Pancreas (tissue), 10 donors: ENCODE data around the gene TTC5. TPM values are rescaled to one million over a fixed set of nuclear protein-coding genes. Genes with fewer than 3 reads are reported as not detected.

Experiments
- ATAC-seq, 4 donors: fragments of 200-7000 bp; cut with Tn5 transposase; one replicate each; pipeline versions ENCODE4 v1.8.0 to v1.9.1; 2020; ENCODE audit warnings: mild to moderate bottlenecking in 4 of 4, moderate library complexity in 4 of 4
- DNase-seq, 6 donors: peaks; one replicate each; pipeline ENCODE4 v3.0.0-alpha.2; 2020
- FAIRE-seq: peaks from 2 replicates; lab custom pipeline; 2012; peaks lifted over from hg19 to GRCh38; lab: Jason Lieb, UNC
- H3K27ac ChIP-seq, 4 donors: fragments of 200-600 bp; sonication (generic); 1 replicate in 3 of 4; 2 replicates in 1 of 4; pipeline versions ENCODE4 v1.5.0 to v1.8.0; 2020
- H3K27me3 ChIP-seq, 4 donors: fragments of 200-600 bp; one replicate each; pipeline ENCODE4 v1.8.0; 2021
- H3K36me3 ChIP-seq, 3 donors: fragments of 200-600 bp; sonication (generic) in 1 of 3; one replicate each; pipeline versions ENCODE4 v1.5.0 to v1.8.0; 2020 to 2021
- H3K4me1 ChIP-seq, 3 donors: fragments of 200-600 bp; one replicate each; pipeline ENCODE4 v1.8.0; 2021
- H3K4me3 ChIP-seq, 4 donors: fragments of 200-600 bp; sonication (generic) in 2 of 4; one replicate each; pipeline versions ENCODE4 v1.5.0 to v1.8.0; 2020 to 2021
- H3K9me3 ChIP-seq, 4 donors: fragments of 200-600 bp; one replicate each; pipeline ENCODE4 v1.8.0; 2021
- CTCF ChIP-seq, 4 donors: fragments of 200-600 bp; sonication (generic) in 3 of 4; IDR thresholded peaks; one replicate each; pipeline versions ENCODE4 v1.5.0 to v1.8.0; 2021; ENCODE audit warnings: antibody characterized with exemption in 4 of 4
- WGBS, 2 donors: extraction: QIAGEN DNeasy Blood & Tissue Kit; methylation state at CpG; one replicate each; pipeline ENCODE4 v1.1.7; 2013; 5-methylcytosine and 5-hydroxymethylcytosine counted together
- intact Hi-C, 3 donors: fragments of 100-400 bp; cut with DNase I; formaldehyde crosslinking; loops; one replicate each; pipeline versions ENCODE4 v1.11.1 to v1.14.2; 2022
- polyA plus RNA-seq, 2 donors: library from polyadenylated mRNA; stranded (reverse); fragments of 200-250 nt; gene quantifications; one replicate each; pipeline ENCODE4 v1.2.3, GENCODE V29; 2013
- total RNA-seq, 6 donors: library from RNA; stranded (reverse); fragmentation: NEBNext Ultra II Directional in 4 of 6; extraction: Animal tissue kit (Norgen Biotek cat#: 25700) in 4 of 6; gene quantifications; one replicate each; pipeline versions ENCODE4 v1.2.1 to v1.2.4, GENCODE V29; 2021 to 2023
- donor health status: healthy with polysubstance abuse.
- donor health status: DM: no; HTN: no; CAD: no; lungs with moderate emphysema.
- donor health status: DM: no; HTN: no; CAD: no.
- donor health status: control.
- donor health status: control.
- donor health status: Bipolar disorder and iron deficiency.
- donor health status: DM: yes; HTN: yes; CAD: no.
- donor health status: DM: no; HTN: no; CAD: no.
- donor health status: DM: no; HTN: no; CAD: no.
- donor health status: DM: yes; HTN: yes; CAD: no.

Gene TTC5
- total and polyA plus RNA-seq, 8 donors = 3.7 to 12.9 (median 7.3) TPM

- Histone ChIP-seq H3K27me3 (no peaks in the 10 kb centered on the region), H3K27ac (no peak overlapping the region), H3K36me3 (peaks cover 3 to 32% (median 17%) of the 10 kb centered on the region in 3 donors), H3K4me1 (no peaks in the 10 kb centered on the region), H3K9me3 (no peaks in the 10 kb centered on the region), H3K4me3 (no peak overlapping the region)
- no peak for TF ChIP-seq CTCF (IDR thresholded peaks at IDR 0.05)
- intact Hi-C loops = no loop called here
- FAIRE-seq (no peak), ATAC-seq (no peak), DNase-seq (no peak)
- 91 to 97% methylated on average over 16 of the region's 16 CpGs for WGBS, 2 donors
Measured at GRCh38 chr14:20317720-20318119, 12.0 kb upstream of the TTC5 start.

- WGBS, 2 donors = 92 to 97% methylated on average over 2 of the region's 2 CpGs
- Histone ChIP-seq H3K27me3 (no peaks in the 10 kb centered on the region), H3K36me3 (peaks cover 3 to 36% (median 20%) of the 10 kb centered on the region in 3 donors), H3K4me3 (no peak overlapping the region), H3K4me1 (no peaks in the 10 kb centered on the region), H3K9me3 (no peaks in the 10 kb centered on the region), H3K27ac (no peak overlapping the region)
- ATAC-seq (no peak), DNase-seq (no peak), FAIRE-seq (no peak)
- no peak for TF ChIP-seq CTCF (IDR thresholded peaks at IDR 0.05)
- intact Hi-C loops = no loop called here
Measured at GRCh38 chr14:20314026-20314425, 8.3 kb upstream of the TTC5 start.

- H3K27ac ChIP-seq = no peak overlapping the region
- H3K36me3 ChIP-seq = peaks cover 0 to under 1% (median 0%) of the 10 kb centered on the region in 3 donors
- DNase-seq (no peak), ATAC-seq (no peak), FAIRE-seq (no peak)
- WGBS, 2 donors = 96 to 97% methylated on average over 1 of the region's 1 CpG
- H3K27me3 ChIP-seq = no peaks in the 10 kb centered on the region
- H3K4me1 ChIP-seq = peaks cover 7 to 9% (median 9%) of the 10 kb centered on the region in 3 donors
- no peak overlapping the region for H3K4me3 ChIP-seq
- no peaks in the 10 kb centered on the region for H3K9me3 ChIP-seq
- intact Hi-C loops = no loop called here
- no peak for TF ChIP-seq CTCF (IDR thresholded peaks at IDR 0.05)
Measured at GRCh38 chr14:20306079-20306423, 300 bp upstream of the TTC5 start.

- Histone ChIP-seq H3K4me1 (peaks cover 7 to 9% (median 9%) of the 10 kb centered on the region in 3 donors), H3K27ac (no peak overlapping the region), H3K36me3 (peaks cover 0 to 27% (median 17%) of the 10 kb centered on the region in 3 donors), H3K27me3 (no peaks in the 10 kb centered on the region), H3K4me3 (no peak overlapping the region), H3K9me3 (no peaks in the 10 kb centered on the region)
- WGBS, 2 donors = 81 to 83% methylated on average over 1 of the region's 1 CpG
- TF ChIP-seq CTCF (IDR thresholded peaks at IDR 0.05) = no peak
- FAIRE-seq = no peak
- no peak for DNase-seq
- no peak for ATAC-seq
- intact Hi-C loops = no loop called here
Measured at GRCh38 chr14:20302042-20302755, 3.6 kb downstream of the TTC5 start.

- intact Hi-C loops = no loop called here
- no peak for ATAC-seq
- H3K9me3 ChIP-seq = no peaks in the 10 kb centered on the region
- no peak for DNase-seq
- no peak for TF ChIP-seq CTCF (IDR thresholded peaks at IDR 0.05)
- WGBS, 2 donors = 82 to 84% methylated on average over 4 of the region's 4 CpGs
- no peaks in the 10 kb centered on the region for H3K4me1 ChIP-seq
- no peak for FAIRE-seq
- H3K27me3 ChIP-seq = no peaks in the 10 kb centered on the region
- no peak overlapping the region for H3K27ac ChIP-seq
- peaks cover 0 to 66% (median 21%) of the 10 kb centered on the region in 3 donors for H3K36me3 ChIP-seq
- no peak overlapping the region for H3K4me3 ChIP-seq
Measured at GRCh38 chr14:20295067-20295466, 10.7 kb downstream of the TTC5 start.
